GM23338 (cell line): ENCODE data around the gene SARM1. TPM values are rescaled to one million over a fixed set of nuclear protein-coding genes. Genes with fewer than 3 reads are reported as not detected.

Experiments used
- CREB1 ChIP-seq: fragments of 250-450 bp; sonication (Bioruptor Pico); IDR thresholded peaks from 2 replicates; pipeline ENCODE4 v1.5.0; 2020; ENCODE audit warnings: low read depth, mild to moderate bottlenecking, moderate library complexity
- EZH2 ChIP-seq: fragments of 200-600 bp; sonication (generic); IDR thresholded peaks from one replicate; pipeline ENCODE4 v1.8.0; 2017; ENCODE audit warnings: antibody characterized with exemption, mild to moderate bottlenecking, low read depth; ENCODE audit not compliant: unreplicated experiment
- POLR2AphosphoS5 ChIP-seq: IDR thresholded peaks from 2 replicates; pipeline ENCODE4 v1.6.1; 2016; ENCODE audit warnings: antibody characterized with exemption, low read depth
- STAT1 ChIP-seq: IDR thresholded peaks from one replicate; pipeline ENCODE4 v1.6.1; 2016; ENCODE audit warnings: antibody characterized with exemption; ENCODE audit not compliant: unreplicated experiment
- polyA plus RNA-seq: library from polyadenylated mRNA; unstranded; fragments of >200 nt; fragmentation: Nextera tagmentation; extraction: Ambion mirVana; gene quantifications from 2 replicates; pipeline ENCODE4 v1.2.1, GENCODE V29; 2016
- total RNA-seq: library from RNA; depleted of rRNA; stranded (reverse); fragments of >200 nt; shearing (Covaris generic); gene quantifications from 2 replicates; pipeline ENCODE4 v1.2.3, GENCODE V29; 2014
- TF ChIP-seq, protein P1 (sequence below): fragments of 250-450 bp; sonication (Bioruptor Pico); IDR thresholded peaks from 2 replicates; pipeline ENCODE4 v1.5.0; 2020; ENCODE audit warnings: mild to moderate bottlenecking, moderate library complexity
- TF ChIP-seq, protein P2 (sequence below): IDR thresholded peaks from 2 replicates; pipeline ENCODE4 v1.6.1; 2016; ENCODE audit warnings: antibody characterized with exemption
- TF ChIP-seq, protein P3 (sequence below): IDR thresholded peaks from one replicate; pipeline ENCODE4 v1.6.1; 2018; ENCODE audit warnings: antibody characterized with exemption; ENCODE audit not compliant: unreplicated experiment

Gene SARM1
- total and polyA plus RNA-seq, 2 experiments from 2014 or later = 0.89 to 15.3 TPM

- TF ChIP-seq, protein P1, sequence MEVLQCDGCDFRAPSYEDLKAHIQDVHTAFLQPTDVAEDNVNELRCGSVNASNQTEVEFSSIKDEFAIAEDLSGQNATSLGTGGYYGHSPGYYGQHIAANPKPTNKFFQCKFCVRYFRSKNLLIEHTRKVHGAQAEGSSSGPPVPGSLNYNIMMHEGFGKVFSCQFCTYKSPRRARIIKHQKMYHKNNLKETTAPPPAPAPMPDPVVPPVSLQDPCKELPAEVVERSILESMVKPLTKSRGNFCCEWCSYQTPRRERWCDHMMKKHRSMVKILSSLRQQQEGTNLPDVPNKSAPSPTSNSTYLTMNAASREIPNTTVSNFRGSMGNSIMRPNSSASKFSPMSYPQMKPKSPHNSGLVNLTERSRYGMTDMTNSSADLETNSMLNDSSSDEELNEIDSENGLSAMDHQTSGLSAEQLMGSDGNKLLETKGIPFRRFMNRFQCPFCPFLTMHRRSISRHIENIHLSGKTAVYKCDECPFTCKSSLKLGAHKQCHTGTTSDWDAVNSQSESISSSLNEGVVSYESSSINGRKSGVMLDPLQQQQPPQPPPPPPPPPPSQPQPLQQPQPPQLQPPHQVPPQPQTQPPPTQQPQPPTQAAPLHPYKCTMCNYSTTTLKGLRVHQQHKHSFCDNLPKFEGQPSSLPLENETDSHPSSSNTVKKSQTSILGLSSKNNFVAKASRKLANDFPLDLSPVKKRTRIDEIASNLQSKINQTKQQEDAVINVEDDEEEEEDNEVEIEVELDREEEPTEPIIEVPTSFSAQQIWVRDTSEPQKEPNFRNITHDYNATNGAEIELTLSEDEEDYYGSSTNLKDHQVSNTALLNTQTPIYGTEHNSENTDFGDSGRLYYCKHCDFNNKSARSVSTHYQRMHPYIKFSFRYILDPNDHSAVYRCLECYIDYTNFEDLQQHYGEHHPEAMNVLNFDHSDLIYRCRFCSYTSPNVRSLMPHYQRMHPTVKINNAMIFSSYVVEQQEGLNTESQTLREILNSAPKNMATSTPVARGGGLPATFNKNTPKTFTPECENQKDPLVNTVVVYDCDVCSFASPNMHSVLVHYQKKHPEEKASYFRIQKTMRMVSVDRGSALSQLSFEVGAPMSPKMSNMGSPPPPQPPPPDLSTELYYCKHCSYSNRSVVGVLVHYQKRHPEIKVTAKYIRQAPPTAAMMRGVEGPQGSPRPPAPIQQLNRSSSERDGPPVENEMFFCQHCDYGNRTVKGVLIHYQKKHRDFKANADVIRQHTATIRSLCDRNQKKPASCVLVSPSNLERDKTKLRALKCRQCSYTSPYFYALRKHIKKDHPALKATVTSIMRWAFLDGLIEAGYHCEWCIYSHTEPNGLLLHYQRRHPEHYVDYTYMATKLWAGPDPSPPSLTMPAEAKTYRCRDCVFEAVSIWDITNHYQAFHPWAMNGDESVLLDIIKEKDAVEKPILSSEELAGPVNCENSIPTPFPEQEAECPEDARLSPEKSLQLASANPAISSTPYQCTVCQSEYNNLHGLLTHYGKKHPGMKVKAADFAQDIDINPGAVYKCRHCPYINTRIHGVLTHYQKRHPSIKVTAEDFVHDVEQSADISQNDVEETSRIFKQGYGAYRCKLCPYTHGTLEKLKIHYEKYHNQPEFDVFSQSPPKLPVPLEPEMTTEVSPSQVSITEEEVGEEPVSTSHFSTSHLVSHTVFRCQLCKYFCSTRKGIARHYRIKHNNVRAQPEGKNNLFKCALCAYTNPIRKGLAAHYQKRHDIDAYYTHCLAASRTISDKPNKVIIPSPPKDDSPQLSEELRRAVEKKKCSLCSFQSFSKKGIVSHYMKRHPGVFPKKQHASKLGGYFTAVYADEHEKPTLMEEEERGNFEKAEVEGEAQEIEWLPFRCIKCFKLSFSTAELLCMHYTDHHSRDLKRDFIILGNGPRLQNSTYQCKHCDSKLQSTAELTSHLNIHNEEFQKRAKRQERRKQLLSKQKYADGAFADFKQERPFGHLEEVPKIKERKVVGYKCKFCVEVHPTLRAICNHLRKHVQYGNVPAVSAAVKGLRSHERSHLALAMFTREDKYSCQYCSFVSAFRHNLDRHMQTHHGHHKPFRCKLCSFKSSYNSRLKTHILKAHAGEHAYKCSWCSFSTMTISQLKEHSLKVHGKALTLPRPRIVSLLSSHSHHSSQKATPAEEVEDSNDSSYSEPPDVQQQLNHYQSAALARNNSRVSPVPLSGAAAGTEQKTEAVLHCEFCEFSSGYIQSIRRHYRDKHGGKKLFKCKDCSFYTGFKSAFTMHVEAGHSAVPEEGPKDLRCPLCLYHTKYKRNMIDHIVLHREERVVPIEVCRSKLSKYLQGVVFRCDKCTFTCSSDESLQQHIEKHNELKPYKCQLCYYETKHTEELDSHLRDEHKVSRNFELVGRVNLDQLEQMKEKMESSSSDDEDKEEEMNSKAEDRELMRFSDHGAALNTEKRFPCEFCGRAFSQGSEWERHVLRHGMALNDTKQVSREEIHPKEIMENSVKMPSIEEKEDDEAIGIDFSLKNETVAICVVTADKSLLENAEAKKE (CRISPR knock-in tag) = no peak
- TF ChIP-seq, protein P2, sequence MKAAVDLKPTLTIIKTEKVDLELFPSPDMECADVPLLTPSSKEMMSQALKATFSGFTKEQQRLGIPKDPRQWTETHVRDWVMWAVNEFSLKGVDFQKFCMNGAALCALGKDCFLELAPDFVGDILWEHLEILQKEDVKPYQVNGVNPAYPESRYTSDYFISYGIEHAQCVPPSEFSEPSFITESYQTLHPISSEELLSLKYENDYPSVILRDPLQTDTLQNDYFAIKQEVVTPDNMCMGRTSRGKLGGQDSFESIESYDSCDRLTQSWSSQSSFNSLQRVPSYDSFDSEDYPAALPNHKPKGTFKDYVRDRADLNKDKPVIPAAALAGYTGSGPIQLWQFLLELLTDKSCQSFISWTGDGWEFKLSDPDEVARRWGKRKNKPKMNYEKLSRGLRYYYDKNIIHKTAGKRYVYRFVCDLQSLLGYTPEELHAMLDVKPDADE = no peak
- TF ChIP-seq POLR2AphosphoS5 (no peak), CREB1 (CRISPR knock-in tag) (no peak), EZH2 (no peak), STAT1 (no peak)
- TF ChIP-seq, protein P3, sequence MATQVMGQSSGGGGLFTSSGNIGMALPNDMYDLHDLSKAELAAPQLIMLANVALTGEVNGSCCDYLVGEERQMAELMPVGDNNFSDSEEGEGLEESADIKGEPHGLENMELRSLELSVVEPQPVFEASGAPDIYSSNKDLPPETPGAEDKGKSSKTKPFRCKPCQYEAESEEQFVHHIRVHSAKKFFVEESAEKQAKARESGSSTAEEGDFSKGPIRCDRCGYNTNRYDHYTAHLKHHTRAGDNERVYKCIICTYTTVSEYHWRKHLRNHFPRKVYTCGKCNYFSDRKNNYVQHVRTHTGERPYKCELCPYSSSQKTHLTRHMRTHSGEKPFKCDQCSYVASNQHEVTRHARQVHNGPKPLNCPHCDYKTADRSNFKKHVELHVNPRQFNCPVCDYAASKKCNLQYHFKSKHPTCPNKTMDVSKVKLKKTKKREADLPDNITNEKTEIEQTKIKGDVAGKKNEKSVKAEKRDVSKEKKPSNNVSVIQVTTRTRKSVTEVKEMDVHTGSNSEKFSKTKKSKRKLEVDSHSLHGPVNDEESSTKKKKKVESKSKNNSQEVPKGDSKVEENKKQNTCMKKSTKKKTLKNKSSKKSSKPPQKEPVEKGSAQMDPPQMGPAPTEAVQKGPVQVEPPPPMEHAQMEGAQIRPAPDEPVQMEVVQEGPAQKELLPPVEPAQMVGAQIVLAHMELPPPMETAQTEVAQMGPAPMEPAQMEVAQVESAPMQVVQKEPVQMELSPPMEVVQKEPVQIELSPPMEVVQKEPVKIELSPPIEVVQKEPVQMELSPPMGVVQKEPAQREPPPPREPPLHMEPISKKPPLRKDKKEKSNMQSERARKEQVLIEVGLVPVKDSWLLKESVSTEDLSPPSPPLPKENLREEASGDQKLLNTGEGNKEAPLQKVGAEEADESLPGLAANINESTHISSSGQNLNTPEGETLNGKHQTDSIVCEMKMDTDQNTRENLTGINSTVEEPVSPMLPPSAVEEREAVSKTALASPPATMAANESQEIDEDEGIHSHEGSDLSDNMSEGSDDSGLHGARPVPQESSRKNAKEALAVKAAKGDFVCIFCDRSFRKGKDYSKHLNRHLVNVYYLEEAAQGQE = no peak
Observed at GRCh38 chr17:28391401-28391800, 19.9 kb downstream of the SARM1 start (continued).
